Ureter (tissue), 1 donor: Measurements from ENCODE around the gene EGR2. TPM values are rescaled to one million over a fixed set of nuclear protein-coding genes. Genes with fewer than 3 reads are reported as not detected.

Experiments used
- DNase-seq: peaks from one replicate; pipeline ENCODE4 v3.0.0-alpha.2; 2020; ENCODE audit warnings: low spot score
- total RNA-seq: library from RNA; stranded (reverse); gene quantifications from one replicate; pipeline ENCODE4 v1.2.4, GENCODE V29; 2023
- donor health status: DM: yes; HTN: yes; CAD: no.

The EGR2 gene
- total RNA-seq = 5.7 TPM

DNA sequence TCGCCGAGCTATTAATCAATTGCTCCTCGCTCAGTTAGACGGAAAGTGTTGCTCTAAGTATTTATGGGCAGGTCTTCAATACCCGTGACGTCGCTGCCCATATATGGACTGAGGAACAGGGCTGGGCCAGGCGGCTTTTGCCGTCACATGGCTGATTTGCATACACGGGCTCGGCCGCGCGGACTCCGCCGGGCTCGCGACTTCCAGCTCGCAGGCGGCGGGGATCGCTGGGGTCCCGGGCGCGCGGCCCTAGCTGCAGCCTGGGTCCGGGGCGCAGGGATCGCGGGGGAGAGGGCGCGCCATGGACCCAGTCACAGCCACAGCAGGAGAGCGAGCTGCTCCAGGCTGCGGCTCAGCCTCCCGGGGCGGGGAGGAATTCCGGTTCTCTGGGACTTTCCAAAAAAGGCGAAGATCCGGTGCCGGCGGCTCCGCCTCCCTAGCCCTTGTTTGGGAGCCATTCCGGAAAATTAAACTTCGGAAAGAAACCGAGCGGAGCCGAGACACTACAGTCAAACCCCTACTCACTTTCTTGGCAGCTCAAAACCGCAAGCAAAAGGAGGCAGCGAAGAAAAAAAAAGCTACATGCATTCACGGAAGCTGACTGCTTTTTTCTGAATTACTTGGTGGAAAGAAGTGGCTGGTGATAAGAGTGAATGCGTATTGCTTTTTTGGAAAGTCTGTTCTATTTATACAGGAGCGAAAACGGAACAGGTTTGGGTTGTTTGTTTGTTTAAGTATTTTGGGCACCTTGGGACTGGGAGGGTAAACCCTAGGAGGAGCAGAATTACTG lies at the start of gene EGR2:
EGR2 (minus strand) TSS at position 36 of the 790 bp plus-strand sequence. CDS start 337 bp downstream, outside the sequence.
- DNase-seq = peak; percentile 94

DNA sequence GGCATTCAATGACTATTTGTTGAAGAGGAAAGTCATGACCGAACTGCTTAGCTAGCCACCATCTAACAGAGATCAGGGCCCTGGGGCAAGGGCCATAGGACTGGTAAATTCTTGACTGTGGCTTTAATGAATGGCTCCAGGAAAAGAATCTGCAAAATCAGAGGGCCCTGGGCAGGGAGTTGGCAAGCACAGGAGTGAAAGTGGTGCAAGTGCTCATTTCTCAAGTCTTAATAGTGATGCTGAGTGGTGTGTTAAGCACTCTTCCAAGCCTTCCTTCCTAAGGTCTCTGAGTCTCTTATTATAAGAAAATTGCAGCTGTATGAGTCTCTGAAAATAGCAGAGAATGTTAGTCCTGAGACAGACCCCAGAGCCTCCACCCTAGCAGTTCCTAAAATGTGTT lies 46.3 kb upstream of the EGR2 start:
- no peak for DNase-seq

GRCh38 chr10:62861507-62861906 lies 45.3 kb upstream of the EGR2 start:
- DNase-seq = no peak

DNA sequence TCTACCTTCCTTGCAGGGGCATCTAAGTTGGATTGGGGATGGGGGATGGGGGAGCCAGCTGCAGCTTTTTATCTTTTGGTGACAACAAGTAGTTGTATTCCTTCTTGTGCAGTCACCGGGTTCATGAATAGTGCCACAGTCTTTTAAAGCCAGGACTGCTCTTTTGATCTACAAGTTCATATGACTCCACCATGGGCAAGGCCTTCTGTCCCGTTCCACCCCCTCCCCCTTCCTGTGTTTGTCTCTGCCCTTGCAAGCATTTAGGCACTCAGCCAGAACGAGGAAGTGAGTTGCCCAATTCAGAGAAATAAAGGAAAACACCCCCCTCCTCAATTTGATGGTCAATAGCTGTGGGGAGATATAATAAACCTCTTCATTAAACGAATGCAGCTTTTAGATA lies 44.8 kb upstream of the EGR2 start:
- DNase-seq = no peak

DNA sequence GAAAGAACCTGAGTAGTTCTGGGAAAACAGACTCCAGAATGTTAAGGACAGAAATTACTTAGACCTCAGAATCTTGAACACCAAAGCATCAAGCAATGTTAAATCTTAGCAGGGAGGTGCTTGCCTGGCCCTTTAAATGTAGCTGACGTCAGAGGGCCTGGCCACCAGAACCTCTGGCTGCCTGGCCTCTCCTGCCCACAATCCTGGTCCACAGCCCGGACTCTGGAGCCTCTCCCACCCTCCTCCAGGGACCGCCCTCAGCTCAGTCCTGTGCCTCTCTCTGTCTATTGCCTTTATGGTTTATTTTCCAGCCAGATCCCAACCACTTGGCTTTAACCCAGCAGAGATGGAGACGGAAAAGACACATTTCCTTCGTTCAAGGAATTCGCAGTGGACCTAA lies 42.2 kb upstream of the EGR2 start:
- DNase-seq = no peak

DNA sequence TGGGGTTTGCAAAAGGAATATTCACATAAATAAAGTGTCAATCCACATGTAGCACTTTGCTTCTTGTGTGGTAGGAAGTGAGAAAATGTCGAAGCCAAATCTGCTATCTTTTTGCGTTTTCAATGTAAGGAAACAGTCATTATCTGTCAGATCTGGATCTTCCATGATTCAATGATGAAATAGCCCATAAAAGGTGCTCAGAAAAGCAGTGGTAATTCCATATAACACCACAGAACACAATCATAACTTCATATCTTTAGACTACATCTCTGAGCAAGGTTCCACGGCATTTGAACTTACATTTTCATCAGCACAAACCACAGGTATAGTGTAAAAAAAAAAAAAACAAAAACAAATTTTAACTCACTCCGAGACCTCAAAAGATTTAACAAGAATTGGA lies 39.9 kb upstream of the EGR2 start:
- no peak for DNase-seq

GRCh38 chr10:62853710-62854109 lies 37.5 kb upstream of the EGR2 start:
- no peak for DNase-seq

DNA sequence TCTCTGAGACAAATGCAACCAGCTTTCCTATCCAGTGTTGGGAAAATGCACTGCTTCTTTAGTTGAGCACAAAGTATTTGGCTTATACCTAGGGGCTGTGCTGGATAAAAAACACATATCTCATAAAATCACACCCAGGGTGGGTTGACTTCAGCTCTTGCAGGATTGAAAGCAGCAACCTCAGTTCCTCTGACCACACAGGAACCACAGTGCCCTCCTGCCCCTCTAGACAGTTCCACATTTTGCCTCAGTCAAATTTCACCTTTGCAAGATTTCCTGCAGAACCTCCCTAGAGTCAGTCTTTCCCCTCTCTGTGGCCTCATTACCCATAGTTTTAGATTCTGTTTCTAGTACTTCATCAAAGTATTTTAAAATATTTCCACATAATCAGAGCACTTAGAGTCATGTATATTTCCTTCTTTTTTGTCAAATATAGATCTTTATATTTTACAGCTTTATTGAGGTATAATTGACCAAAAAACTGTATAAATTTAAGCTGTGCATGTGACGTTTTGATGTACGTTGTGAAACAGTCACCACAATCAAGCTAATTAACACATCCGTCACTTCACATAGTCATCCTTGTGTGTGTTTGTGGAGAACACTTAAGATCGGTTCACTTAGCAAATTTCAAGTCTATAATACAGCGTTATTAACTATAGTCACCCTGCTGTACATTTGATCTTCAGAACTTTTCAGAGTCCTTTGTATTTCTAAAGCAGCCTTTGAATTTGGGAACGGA lies 37.0 kb upstream of the EGR2 start:
- no peak for DNase-seq

DNA sequence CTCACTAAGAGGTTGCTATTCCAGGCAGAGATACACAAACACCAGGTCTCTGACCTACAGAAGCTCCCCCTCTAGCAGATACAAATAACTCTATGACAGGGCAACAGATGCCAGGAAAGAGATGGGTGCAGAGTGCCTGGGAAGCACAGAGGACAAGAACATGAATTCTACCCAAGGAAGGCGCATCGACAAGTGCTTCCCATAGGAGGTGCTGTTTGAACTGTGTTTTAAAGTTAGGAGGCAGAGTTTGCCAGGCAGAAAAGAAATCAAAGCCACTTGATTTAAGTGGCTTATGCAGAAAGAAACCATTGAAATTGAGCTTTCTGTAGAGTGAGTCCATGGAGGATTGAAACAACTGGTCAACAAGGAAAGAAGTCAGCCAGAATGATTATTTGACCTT lies 35.3 kb upstream of the EGR2 start:
- DNase-seq = no peak

DNA sequence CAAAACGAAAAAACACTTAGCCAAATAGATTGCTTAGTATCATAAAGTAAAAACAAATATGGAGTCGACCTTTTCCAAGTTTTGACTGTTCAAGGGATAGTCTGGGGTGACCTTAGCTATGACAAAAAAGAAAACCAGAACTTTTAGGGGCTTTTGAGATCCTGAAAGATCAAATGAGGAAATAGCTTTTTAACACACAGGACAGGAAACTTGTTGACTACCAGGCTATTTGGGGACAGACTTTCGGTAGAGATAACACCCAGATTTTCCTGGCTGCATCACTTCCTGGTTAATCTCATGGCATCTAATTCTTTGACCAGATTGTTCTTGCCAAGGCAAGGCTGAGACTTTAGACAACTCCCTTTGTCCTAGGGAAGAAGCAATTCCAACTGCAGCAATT lies 34.5 kb upstream of the EGR2 start:
- no peak for DNase-seq

DNA sequence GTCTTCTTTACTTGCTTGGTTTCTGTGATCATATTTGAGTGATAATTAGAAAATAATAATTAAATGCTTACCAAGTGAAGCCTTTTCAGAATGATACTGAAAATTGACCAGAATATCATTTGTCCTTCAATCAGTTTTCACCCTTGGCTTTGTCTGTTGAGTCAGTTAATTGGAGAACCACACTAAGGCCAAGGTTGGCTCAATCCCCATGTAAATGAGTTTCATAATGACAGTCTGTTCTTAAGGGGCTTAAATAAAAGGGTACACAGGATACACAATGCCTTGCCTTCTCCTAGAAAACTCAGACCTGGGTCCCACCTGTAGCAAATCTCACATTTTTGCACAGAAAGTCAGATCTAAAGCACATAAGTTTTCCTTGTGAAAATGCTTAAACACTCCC lies 31.3 kb upstream of the EGR2 start:
- no peak for DNase-seq

GRCh38 chr10:62844280-62845011 lies 28.3 kb upstream of the EGR2 start:
- DNase-seq = no peak

DNA sequence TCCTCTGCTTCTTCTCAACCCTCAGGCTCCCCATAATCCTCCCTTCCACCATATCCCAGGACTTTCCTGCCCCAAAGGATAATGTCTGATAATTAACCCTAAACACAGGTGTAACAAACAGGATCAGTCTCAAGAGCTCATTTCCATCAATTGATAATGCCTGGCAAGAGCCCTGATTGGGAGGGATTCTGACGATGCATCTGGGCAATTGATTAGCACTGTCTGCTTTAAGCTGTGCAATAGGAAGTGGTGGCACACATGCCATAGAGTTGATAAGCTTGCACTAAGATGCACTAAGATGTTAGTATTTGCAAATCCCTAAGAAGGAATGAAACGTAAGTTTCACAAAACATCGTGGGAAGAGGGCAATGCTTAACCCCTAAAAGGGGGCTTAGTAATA lies 27.4 kb upstream of the EGR2 start:
- no peak for DNase-seq

GRCh38 chr10:62842983-62843382 lies 26.8 kb upstream of the EGR2 start:
- DNase-seq = no peak

- no peak for DNase-seq
Observed at GRCh38 chr10:62839590-62839989, 23.4 kb upstream of the EGR2 start.

DNA sequence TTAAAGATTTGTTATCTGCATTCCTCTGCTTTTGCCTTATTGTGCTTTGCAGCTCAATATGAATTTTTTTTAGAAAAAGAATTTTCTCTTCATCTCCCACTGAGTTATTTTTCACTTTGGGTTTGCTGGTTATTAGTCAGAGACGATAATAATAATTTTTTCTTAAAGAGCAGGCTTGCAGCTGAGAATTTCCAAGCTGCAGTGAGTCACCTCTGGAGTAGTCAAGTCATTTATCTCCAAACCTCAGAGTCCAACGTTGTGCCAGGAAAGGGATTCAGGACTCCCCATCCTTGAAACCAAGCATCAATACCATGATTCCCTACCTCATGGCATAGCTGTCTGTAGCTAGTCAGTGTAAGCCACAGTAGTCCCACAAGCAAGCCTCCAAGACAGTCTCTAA lies 15.2 kb upstream of the EGR2 start:
- DNase-seq = no peak

DNA sequence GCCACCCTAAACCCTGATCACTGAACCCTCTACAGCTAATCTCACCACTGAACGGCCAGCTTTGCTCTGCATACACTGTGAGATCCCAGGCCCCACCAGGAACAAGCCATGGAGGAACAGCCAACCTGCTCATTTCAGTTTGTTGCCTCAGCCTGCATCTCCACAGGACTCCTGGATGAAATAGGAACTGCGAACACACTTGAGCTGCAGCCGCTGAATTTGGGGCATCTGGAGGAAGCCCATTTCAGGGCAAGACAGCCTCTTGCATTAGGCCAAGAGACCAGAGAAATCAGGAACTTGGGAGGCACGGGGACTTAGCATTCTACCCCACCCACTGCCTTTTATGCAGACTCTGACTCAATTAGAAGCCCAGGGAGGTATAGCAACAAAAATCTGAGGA lies 14.5 kb upstream of the EGR2 start:
- DNase-seq = no peak

- DNase-seq = no peak
Observed at GRCh38 chr10:62829622-62830021, 13.5 kb upstream of the EGR2 start.

DNA sequence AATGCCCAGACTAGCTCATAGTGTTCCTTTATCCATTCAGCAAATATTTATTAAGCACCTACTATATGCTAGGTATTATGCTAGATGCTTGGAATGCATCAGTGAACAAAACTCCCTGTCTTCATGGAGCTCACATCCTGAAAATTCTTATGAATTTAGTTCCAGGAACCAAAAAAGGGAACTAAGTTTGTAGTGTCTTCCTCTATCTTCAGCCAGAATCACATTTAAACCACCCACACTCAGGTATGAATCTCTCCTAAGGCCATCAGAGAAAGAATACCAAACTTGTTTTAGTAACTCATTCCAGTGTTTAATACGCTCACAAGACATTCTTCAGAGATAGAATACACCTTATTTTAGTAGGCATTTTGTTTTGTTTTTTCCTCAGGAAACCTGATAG lies 10.1 kb upstream of the EGR2 start:
- DNase-seq = no peak

DNA sequence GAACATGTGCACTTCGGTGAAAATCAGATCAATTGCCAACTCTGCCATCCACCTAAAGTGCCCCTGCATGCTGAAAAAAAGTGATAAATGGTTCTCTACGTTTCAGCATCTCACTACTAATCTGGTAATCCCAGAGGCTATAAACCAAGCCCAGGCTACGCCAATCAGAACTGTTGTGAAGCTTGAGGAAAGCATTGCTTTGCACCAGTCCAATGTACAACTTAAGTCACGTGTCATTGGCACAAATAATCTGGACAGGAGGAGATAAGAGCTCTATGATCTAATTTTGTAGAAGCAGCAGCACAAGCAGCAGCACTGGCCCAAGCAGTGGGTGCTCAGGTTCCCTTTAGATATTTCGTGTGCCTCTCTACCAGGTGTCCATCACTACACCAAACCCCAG lies 4.4 kb upstream of the EGR2 start:
- DNase-seq = no peak

- no peak for DNase-seq
Observed at GRCh38 chr10:62819141-62819920, 3.2 kb upstream of the EGR2 start.

DNA sequence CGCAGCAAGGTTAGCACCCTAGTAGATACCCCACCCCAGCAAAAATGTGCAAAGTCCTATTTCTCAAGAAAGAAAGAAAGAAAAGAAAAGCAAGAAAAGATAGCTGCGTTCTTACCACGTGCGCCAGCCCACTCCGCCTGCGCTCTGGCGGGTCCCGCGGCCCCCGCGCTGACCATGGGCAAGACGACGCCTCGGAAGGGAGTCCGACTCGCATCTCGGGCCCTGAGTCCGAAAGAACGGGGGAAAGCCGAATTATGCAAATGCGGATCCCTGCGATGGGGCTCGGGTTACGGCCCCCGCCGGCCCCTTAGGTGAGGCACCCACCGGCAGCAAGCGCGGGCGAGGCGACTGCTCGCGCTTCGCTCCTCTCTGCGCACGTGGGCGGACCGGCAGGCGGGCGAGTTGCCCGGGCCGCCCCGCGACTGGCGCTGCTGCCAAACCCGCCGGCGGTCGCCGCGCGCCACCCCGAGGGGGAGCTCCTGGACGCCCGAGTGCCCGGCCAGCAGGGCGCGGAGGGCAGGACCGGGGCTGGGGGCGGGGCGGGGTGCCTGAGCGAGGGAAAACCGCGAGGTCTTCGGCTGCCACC lies 2.4 kb upstream of the EGR2 start:
- peak; percentile 44 for DNase-seq
